Measurements from ENCODE around the gene FTMT.

The FTMT gene

GRCh38 chr5:121834021-121834420, 17.7 kb upstream of the FTMT start:
- Histone ChIP-seq H3K27me3 (ENCODE audit: insufficient read depth, low read length, poor library complexity, severe bottlenecking) (no peaks in the 10 kb centered on the region), H3K4me2 (ENCODE audit: low read depth, low read length, poor library complexity, severe bottlenecking) (no peak overlapping the region), H3K4me3 (ENCODE audit: low read length, poor library complexity, severe bottlenecking) (no peak overlapping the region), H3K9ac (ENCODE audit: low read depth, low read length, poor library complexity, severe bottlenecking) (no peak overlapping the region), H3K9me3 (ENCODE audit: insufficient read depth, low read depth, low read length) (no peaks in the 10 kb centered on the region), H3K9me2 (replicated peaks; ENCODE audit: low read depth, low read length) (no peaks in the 10 kb centered on the region), H3K36me3 (ENCODE audit: insufficient read depth, low read length) (no peaks in the 10 kb centered on the region), H2AFZ (ENCODE audit: low read length) (no peak overlapping the region), H3K4me1 (ENCODE audit: insufficient read depth, low read length, poor library complexity, severe bottlenecking) (no peaks in the 10 kb centered on the region), H4K20me1 (ENCODE audit: insufficient read depth, low read length, poor library complexity, severe bottlenecking) (no peaks in the 10 kb centered on the region), H3F3A (ENCODE audit: low read depth) (no peaks in the 10 kb centered on the region), H3K79me2 (ENCODE audit: insufficient read depth, low read length) (no peaks in the 10 kb centered on the region)
- no peak for TF ChIP-seq CTCF (conservative IDR thresholded peaks at IDR 0.05; ENCODE audit: low read length)
- TF ChIP-seq EZH2phosphoT487 (IDR thresholded peaks at IDR 0.05; ENCODE audit: borderline replicate concordance), result no peak

GRCh38 chr5:121841892-121842291, 9.8 kb upstream of the FTMT start:
- Histone ChIP-seq H3K9ac (ENCODE audit: low read depth, low read length, poor library complexity, severe bottlenecking) (no peak overlapping the region), H3K4me2 (ENCODE audit: low read depth, low read length, poor library complexity, severe bottlenecking) (no peak overlapping the region), H3F3A (ENCODE audit: low read depth) (no peaks in the 10 kb centered on the region), H3K79me2 (ENCODE audit: insufficient read depth, low read length) (no peaks in the 10 kb centered on the region), H4K20me1 (ENCODE audit: insufficient read depth, low read length, poor library complexity, severe bottlenecking) (no peaks in the 10 kb centered on the region), H3K9me3 (ENCODE audit: insufficient read depth, low read depth, low read length) (no peaks in the 10 kb centered on the region), H3K9me2 (replicated peaks; ENCODE audit: low read depth, low read length) (no peaks in the 10 kb centered on the region), H3K4me3 (ENCODE audit: low read length, poor library complexity, severe bottlenecking) (no peak overlapping the region), H2AFZ (ENCODE audit: low read length) (no peak overlapping the region), H3K4me1 (ENCODE audit: insufficient read depth, low read length, poor library complexity, severe bottlenecking) (no peaks in the 10 kb centered on the region), H3K36me3 (ENCODE audit: insufficient read depth, low read length) (no peaks in the 10 kb centered on the region), H3K27me3 (ENCODE audit: insufficient read depth, low read length, poor library complexity, severe bottlenecking) (no peaks in the 10 kb centered on the region)
- TF ChIP-seq CTCF (conservative IDR thresholded peaks at IDR 0.05; ENCODE audit: low read length), result no peak
- TF ChIP-seq EZH2phosphoT487 (IDR thresholded peaks at IDR 0.05; ENCODE audit: borderline replicate concordance), result no peak

- Histone ChIP-seq H3K9me2 (replicated peaks; ENCODE audit: low read depth, low read length) (no peaks in the 10 kb centered on the region), H3K9me3 (ENCODE audit: insufficient read depth, low read depth, low read length) (no peaks in the 10 kb centered on the region), H3F3A (ENCODE audit: low read depth) (no peaks in the 10 kb centered on the region), H3K4me1 (ENCODE audit: insufficient read depth, low read length, poor library complexity, severe bottlenecking) (no peaks in the 10 kb centered on the region), H4K20me1 (ENCODE audit: insufficient read depth, low read length, poor library complexity, severe bottlenecking) (no peaks in the 10 kb centered on the region), H3K27me3 (ENCODE audit: insufficient read depth, low read length, poor library complexity, severe bottlenecking) (no peaks in the 10 kb centered on the region), H3K9ac (ENCODE audit: low read depth, low read length, poor library complexity, severe bottlenecking) (no peak overlapping the region), H2AFZ (ENCODE audit: low read length) (no peak overlapping the region), H3K79me2 (ENCODE audit: insufficient read depth, low read length) (no peaks in the 10 kb centered on the region), H3K4me3 (ENCODE audit: low read length, poor library complexity, severe bottlenecking) (no peak overlapping the region), H3K4me2 (ENCODE audit: low read depth, low read length, poor library complexity, severe bottlenecking) (no peak overlapping the region), H3K36me3 (ENCODE audit: insufficient read depth, low read length) (no peaks in the 10 kb centered on the region)
- TF ChIP-seq CTCF (conservative IDR thresholded peaks at IDR 0.05; ENCODE audit: low read length), result no peak
- TF ChIP-seq EZH2phosphoT487 (IDR thresholded peaks at IDR 0.05; ENCODE audit: borderline replicate concordance), result no peak
Measured at GRCh38 chr5:121850272-121850671, 1.4 kb upstream of the FTMT start.

All from Loucy (cell line).